OCI-LY7 (cell line): ENCODE results near the gene PC. TPM values are rescaled to one million over a fixed set of nuclear protein-coding genes. Genes with fewer than 3 reads are reported as not detected.

ENCODE experiments used
- BruUV-seq: library from RNA; stranded (reverse); fragments of 400-500 nt; replicated peaks from 2 replicates; lab custom pipeline; 2021; lab: Mats Ljungman, UMichigan
- CTCF ChIA-PET: fragments of 300-600 bp; sonication (Branson Sonifier 250); formaldehyde crosslinking; loops from one replicate; lab custom pipeline; 2022; ENCODE audit warnings: antibody characterized with exemption; ENCODE audit not compliant: unreplicated experiment; lab: Charles Lee
- POLR2A ChIA-PET: fragments of 300-600 bp; sonication (Branson Sonifier 250); formaldehyde crosslinking; loops from one replicate; lab custom pipeline; 2022; ENCODE audit warnings: antibody characterized with exemption; lab: Charles Lee
- DNase-seq: peaks from one replicate; pipeline ENCODE4 v3.0.0-alpha.2; 2015; ENCODE audit warnings: low spot score
- H2AFZ ChIP-seq: fragments of 200-600 bp; sonication (generic), shearing (Covaris generic); 2 replicates; pipeline ENCODE4 v1.6.1; 2014; ENCODE audit warnings: mild to moderate bottlenecking, antibody characterized with exemption, low read length, moderate library complexity
- H3K27ac ChIP-seq: fragments of 200-600 bp; sonication (generic); 2 replicates; pipeline ENCODE4 v1.5.1; 2014; ENCODE audit warnings: mixed run types, low read depth, mild to moderate bottlenecking, moderate library complexity, low read length, inconsistent platforms; ENCODE audit not compliant: poor library complexity, severe bottlenecking
- H3K36me3 ChIP-seq: fragments of 200-600 bp; sonication (generic); 2 replicates; pipeline ENCODE4 v1.6.1; 2014; ENCODE audit warnings: mild to moderate bottlenecking, antibody characterized with exemption, low read length, moderate library complexity, mixed read lengths; ENCODE audit not compliant: insufficient read depth
- H3K4me1 ChIP-seq: fragments of 200-600 bp; sonication (generic); 2 replicates; pipeline ENCODE4 v1.5.1; 2014; ENCODE audit warnings: mild to moderate bottlenecking, low read length; ENCODE audit not compliant: insufficient read depth, poor library complexity, severe bottlenecking
- H3K4me2 ChIP-seq: fragments of 200-600 bp; sonication (generic); 2 replicates; pipeline ENCODE4 v1.6.1; 2014; ENCODE audit warnings: mild to moderate bottlenecking, low read length
- H3K4me3 ChIP-seq: fragments of 200-600 bp; sonication (generic); 2 replicates; pipeline ENCODE4 v1.5.1; 2014; ENCODE audit warnings: mild to moderate bottlenecking, low read depth, low read length; ENCODE audit not compliant: poor library complexity, severe bottlenecking
- H3K79me2 ChIP-seq: fragments of 200-600 bp; sonication (generic); 2 replicates; pipeline ENCODE4 v1.6.1; 2016; ENCODE audit warnings: low read depth, mild to moderate bottlenecking, low read length, moderate library complexity, mixed read lengths; ENCODE audit not compliant: insufficient read depth
- H3K9me2 ChIP-seq: fragments of 200-600 bp; sonication (generic); 2 replicates; pipeline ENCODE4 v1.6.1; 2016; ENCODE audit warnings: mild to moderate bottlenecking, low read length, mixed read lengths; ENCODE audit not compliant: insufficient read depth
- H3K9me3 ChIP-seq: fragments of 200-600 bp; sonication (generic); 2 replicates; pipeline ENCODE4 v1.6.1; 2014; ENCODE audit warnings: mild to moderate bottlenecking, mixed run types, low read length, mixed read lengths
- H4K20me1 ChIP-seq: fragments of 200-600 bp; sonication (generic); 2 replicates; pipeline ENCODE4 v1.6.1; 2014; ENCODE audit warnings: mild to moderate bottlenecking, antibody characterized with exemption, low read length, moderate library complexity, mixed read lengths; ENCODE audit not compliant: insufficient read depth
- EZH2phosphoT487 ChIP-seq: fragments of 200-600 bp; sonication (generic); IDR thresholded peaks from 2 replicates; pipeline ENCODE4 v1.6.1; 2018; ENCODE audit warnings: low read depth, borderline replicate concordance, mild to moderate bottlenecking, mixed run types, antibody characterized with exemption, low read length, moderate library complexity, mixed read lengths
- intact Hi-C: fragments of 100-400 bp; cut with micrococcal nuclease; formaldehyde crosslinking; loops from one replicate; pipeline ENCODE4 v1.10.0; 2022; ENCODE audit not compliant: unreplicated experiment
- total RNA-seq, 2 experiments: library from RNA; depleted of rRNA in 1 of 2; stranded (reverse); fragments of >200 nt in 1 of 2; shearing (Covaris generic) in 1 of 2; gene quantifications; 2 replicates each; pipeline ENCODE4 v1.2.3, GENCODE V29; 2014 to 2022
- TF ChIP-seq, protein P1 (sequence below): fragments of 200-600 bp; sonication (generic); conservative IDR thresholded peaks from 2 replicates; pipeline ENCODE4 v1.5.1; 2014; ENCODE audit warnings: mild to moderate bottlenecking, antibody characterized with exemption, low read length, moderate library complexity, mixed read lengths

Gene PC
- total RNA-seq, 2 experiments from 2014 or later, result 10.4 to 12.7 TPM

DNA sequence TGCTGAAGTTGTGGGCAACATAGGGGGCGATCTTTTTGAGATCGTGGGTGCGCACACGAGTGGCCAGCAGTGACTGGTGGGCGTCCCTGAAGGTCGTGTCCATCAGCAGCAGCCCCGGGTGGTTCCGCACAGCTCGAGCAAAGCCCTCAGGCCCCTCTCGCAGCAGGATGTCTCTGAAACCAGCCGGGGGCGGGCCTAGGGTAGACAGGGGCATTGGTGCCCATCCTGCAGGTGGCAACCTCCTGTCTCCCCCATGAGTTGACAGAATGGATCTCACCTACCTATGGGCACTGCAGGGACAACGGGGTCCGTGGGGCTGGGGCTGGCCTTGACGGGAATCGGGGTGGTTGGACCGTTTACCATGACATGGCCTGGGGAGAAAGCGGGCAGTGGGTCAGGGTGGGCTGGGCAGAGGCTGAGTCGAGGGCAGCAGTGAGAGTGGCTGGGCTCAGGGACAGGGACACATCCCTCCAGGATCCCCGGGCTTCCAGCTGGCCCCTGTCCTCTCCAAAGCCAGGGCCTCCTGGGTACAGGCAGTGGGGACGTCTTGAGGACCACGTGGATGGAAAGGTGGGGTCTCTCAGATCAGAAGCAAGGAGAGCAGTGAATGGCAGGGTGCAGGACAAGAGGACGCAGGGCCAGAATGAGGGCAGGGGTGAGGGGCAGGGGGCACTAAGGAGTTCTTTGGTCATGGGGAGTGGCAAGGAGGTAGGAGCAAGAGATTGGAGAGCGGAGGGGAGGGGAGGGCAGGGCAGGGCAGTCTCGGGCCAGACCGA, 105.5 kb downstream of the PC start:
- Histone ChIP-seq H4K20me1 (no peaks in the 10 kb centered on the region), H2AFZ (0 out of 2 replicates have a peak overlapping the region, but pooled peaks have one; percentile 18), H3K79me2 (peaks cover 4% of the 10 kb centered on the region; the same call in 1 of the 2 replicates), H3K36me3 (peaks cover 7% of the 10 kb centered on the region; the same call in 1 of the 2 replicates), H3K4me1 (peaks cover 29% of the 10 kb centered on the region), H3K4me3 (no peak overlapping the region), H3K4me2 (peak overlapping the region; percentile 22; the same call in 1 of the 2 replicates), H3K9me2 (no peaks in the 10 kb centered on the region), H3K9me3 (no peaks in the 10 kb centered on the region), H3K27ac (no peak overlapping the region)
- POLR2A ChIA-PET, result interaction anchor here (1.0 kb wide), 1 partner anchor 9 kb away, joined by 4 read pairs; no protein-coding TSS in a partner anchor
- no peak for DNase-seq
- no TSS peak for BruUV-seq
- CTCF ChIA-PET, result no interaction called here
- TF ChIP-seq EZH2phosphoT487, result no peak
- TF ChIP-seq, protein P1, sequence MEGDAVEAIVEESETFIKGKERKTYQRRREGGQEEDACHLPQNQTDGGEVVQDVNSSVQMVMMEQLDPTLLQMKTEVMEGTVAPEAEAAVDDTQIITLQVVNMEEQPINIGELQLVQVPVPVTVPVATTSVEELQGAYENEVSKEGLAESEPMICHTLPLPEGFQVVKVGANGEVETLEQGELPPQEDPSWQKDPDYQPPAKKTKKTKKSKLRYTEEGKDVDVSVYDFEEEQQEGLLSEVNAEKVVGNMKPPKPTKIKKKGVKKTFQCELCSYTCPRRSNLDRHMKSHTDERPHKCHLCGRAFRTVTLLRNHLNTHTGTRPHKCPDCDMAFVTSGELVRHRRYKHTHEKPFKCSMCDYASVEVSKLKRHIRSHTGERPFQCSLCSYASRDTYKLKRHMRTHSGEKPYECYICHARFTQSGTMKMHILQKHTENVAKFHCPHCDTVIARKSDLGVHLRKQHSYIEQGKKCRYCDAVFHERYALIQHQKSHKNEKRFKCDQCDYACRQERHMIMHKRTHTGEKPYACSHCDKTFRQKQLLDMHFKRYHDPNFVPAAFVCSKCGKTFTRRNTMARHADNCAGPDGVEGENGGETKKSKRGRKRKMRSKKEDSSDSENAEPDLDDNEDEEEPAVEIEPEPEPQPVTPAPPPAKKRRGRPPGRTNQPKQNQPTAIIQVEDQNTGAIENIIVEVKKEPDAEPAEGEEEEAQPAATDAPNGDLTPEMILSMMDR, result peak; percentile 64; the same call in 1 of the 2 replicates
- intact Hi-C loops, result no loop called here

DNA sequence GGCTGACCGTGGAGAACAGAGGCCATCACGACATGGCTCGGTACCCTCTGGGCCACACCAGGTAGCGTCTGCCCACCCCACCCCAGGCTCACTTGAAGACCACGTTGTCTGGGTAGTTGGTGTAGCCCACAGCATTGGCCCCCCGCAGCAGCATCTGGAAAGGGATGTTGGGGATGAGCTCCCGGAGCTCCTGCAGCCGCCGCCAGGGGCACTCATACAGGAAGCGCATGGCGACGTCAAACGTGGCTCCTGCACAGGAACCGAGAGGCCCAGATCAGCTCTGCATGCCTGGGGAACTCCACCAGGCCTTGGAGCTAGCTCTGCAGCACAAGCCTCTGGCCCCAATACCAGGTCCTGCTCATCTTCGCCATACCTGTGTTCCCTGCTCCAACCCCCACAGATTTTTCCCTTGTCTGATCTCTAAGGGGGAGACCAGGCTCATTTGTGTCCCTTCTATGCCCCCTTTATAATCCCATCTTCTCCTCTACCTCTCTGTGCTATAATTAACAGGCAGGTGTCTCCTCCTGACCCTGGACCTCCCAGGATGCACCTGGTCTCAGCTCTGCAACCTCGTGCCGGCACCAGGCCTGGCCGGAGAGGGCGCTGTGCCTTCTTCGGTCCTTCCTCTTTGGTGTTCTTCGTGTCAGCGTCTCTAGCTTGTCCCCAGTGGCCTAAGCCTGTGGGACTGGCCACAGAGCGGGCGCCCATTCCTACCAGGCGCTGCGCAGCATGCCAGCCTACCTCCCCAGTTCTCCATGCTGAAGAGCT, 106.3 kb downstream of the PC start:
- peak overlapping the region; percentile 22; the same call in 1 of the 2 replicates for H3K4me2 ChIP-seq
- peak overlapping the region; percentile 16 for H3K27ac ChIP-seq
- peak overlapping the region; percentile 18; the same call in 1 of the 2 replicates for H2AFZ ChIP-seq
- H4K20me1 ChIP-seq, result no peaks in the 10 kb centered on the region
- no peak overlapping the region for H3K4me3 ChIP-seq
- H3K9me2 ChIP-seq, result no peaks in the 10 kb centered on the region
- peaks cover 25% of the 10 kb centered on the region for H3K4me1 ChIP-seq
- no peaks in the 10 kb centered on the region for H3K79me2 ChIP-seq
- intact Hi-C loops, result no loop called here
- TF ChIP-seq, protein P1, result peak; percentile 77
- no peak for TF ChIP-seq EZH2phosphoT487
- ChIA-PET POLR2A (interaction anchor here (0.5 to 1.0 kb wide), 4 partner anchors 8 to 386 kb away, joined by 3 to 4 read pairs (median 3); no protein-coding TSS in a partner anchor), CTCF (interaction anchor here (0.5 kb wide), 1 partner anchor 42 kb away, joined by 3 read pairs; no protein-coding TSS in a partner anchor)
- no peaks in the 10 kb centered on the region for H3K9me3 ChIP-seq
- no TSS peak for BruUV-seq
- peak; percentile 70 for DNase-seq
- H3K36me3 ChIP-seq, result peaks cover 9% of the 10 kb centered on the region; the same call in 1 of the 2 replicates
